ENCODE measurements around the gene PGLYRP2. TPM values are rescaled to one million over a fixed set of nuclear protein-coding genes. Genes with fewer than 3 reads are reported as not detected.
"Not testable (repeated sequence)": the region's sequence is repeated elsewhere in the genome, so short reads cannot be mapped to it uniquely, and the experiment has no call there.

The PGLYRP2 gene
- total and polyA plus RNA-seq, 2 donors (not counting 3 experiments of a cell fraction or from before 2014, with no cell fraction given): 0.03 to 0.18 TPM

DNA sequence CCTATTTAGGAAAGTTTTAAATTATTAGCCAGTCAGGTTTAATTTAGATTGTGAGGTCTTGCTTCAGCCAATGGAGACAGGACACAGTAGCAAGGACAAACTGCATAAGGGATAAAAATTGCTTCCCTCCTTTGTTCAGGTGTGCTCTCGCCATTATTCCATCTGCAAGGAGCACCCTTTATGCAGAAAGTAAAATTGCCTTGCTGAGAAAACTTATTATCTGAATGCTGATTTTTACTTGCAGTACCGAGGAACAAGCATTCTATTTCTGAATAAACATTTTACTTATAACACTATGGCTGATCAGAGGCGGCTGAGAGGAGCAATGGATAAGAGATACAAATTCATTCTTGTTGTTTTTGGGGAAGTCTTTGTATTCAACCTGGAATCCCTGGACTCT is 37.1 kb upstream of the PGLYRP2 start:
- dilution Hi-C loops (cut with MboI; ENCODE audit: extremely low pct_ligation_motif_present, low sequenced_read_pairs): no loop called here
- CTCF ChIA-PET: no interaction called here

DNA sequence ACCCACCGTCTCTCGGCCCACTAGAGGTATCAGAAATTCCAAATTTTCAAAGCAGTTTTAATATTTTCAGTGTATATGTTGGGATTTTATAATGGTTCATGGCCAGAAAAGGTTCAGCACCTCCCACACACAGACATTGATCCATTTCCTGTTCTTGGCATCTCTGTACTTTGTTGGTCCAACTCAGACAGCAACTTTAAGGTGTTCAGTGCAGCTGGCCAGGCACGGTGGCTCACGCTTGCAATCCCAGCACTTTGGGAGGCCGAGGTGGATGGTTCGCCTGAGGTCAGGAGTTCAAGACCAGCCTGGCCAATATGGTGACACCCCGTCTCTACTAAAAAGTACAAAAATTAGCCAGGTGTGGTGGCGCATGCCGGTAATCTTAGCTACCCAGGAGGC is 35.9 kb upstream of the PGLYRP2 start:
- H3K4me1 ChIP-seq (ENCODE audit: control insufficient read depth, extremely low read depth, insufficient read depth, low read length); dilution Hi-C loops (cut with MboI; ENCODE audit: extremely low pct_ligation_motif_present, low sequenced_read_pairs); H3K4me2 ChIP-seq (ENCODE audit: insufficient read depth, low read length); H3K4me3 ChIP-seq (replicated peaks in 1 of 3; ENCODE audit: insufficient read depth in 1 of 3, low read depth in 1 of 3, low read length in 3 of 3); POLR2A ChIA-PET; FAIRE-seq; intact Hi-C loops (cut with micrococcal nuclease); H3K27me3 ChIP-seq (ENCODE audit: control insufficient read depth in 2 of 2, insufficient read depth in 2 of 2, low read length in 2 of 2); BruUV-seq (replicated peaks); CTCF ChIA-PET; H2AFZ ChIP-seq (ENCODE audit: low read depth, low read length); H4K20me1 ChIP-seq (replicated peaks; ENCODE audit: control insufficient read depth, extremely low read depth, insufficient read depth, low read length); H3K79me2 ChIP-seq (ENCODE audit: control insufficient read depth, insufficient read depth, low read length); H3K9me3 ChIP-seq (replicated peaks; ENCODE audit: control insufficient read depth, insufficient read depth, low read length); DNase-seq (ENCODE audit: low read depth, low spot score); H3K36me3 ChIP-seq (ENCODE audit: control insufficient read depth in 2 of 2, extremely low read depth in 1 of 2, insufficient read depth in 2 of 2, low read length in 2 of 2); H3K9me1 ChIP-seq (replicated peaks; ENCODE audit: control insufficient read depth, extremely low read depth, insufficient read depth, low read length); H3K9ac ChIP-seq (replicated peaks; ENCODE audit: extremely low read depth, insufficient read depth, low read length); H3K27ac ChIP-seq (ENCODE audit: insufficient read depth, low read depth, low read length): not testable (repeated sequence)

More for the DNA sequence above, 37.1 kb upstream of the PGLYRP2 start:
- POLR2A ChIA-PET: no interaction called here
- DNase-seq (ENCODE audit: low read depth, low spot score) (no peak), FAIRE-seq (no peak)
- H3K27me3 ChIP-seq (ENCODE audit: control insufficient read depth in 2 of 2, insufficient read depth in 2 of 2, low read length in 2 of 2): no peaks in the 10 kb centered on the region
- no peaks in the 10 kb centered on the region for H3K9me3 ChIP-seq (replicated peaks; ENCODE audit: control insufficient read depth, insufficient read depth, low read length)
- no peak overlapping the region for H2AFZ ChIP-seq (ENCODE audit: low read depth, low read length)
- H3K9me1 ChIP-seq (replicated peaks; ENCODE audit: control insufficient read depth, extremely low read depth, insufficient read depth, low read length): no peaks in the 10 kb centered on the region
- no TSS peak for BruUV-seq (replicated peaks)
- no peak for TF ChIP-seq MYC (IDR thresholded peaks at IDR 0.05; ENCODE audit: low read depth, low read length)
- TF ChIP-seq GATA2 (IDR thresholded peaks at IDR 0.05; ENCODE audit: insufficient read depth, insufficient read length, low read depth, low read length): no peak
- TF ChIP-seq, protein P1, sequence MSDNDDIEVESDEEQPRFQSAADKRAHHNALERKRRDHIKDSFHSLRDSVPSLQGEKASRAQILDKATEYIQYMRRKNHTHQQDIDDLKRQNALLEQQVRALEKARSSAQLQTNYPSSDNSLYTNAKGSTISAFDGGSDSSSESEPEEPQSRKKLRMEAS (IDR thresholded peaks at IDR 0.05; ENCODE audit: insufficient read depth, insufficient read length): no peak
- TF ChIP-seq POLR2AphosphoS5 (IDR thresholded peaks at IDR 0.05; ENCODE audit: insufficient read depth, low read depth, low read length): no peak
- no peak for TF ChIP-seq FOS (IDR thresholded peaks at IDR 0.05; ENCODE audit: borderline replicate concordance, insufficient read depth, low read length)
- TF ChIP-seq EZH2 (IDR thresholded peaks at IDR 0.05; ENCODE audit: borderline replicate concordance, low read depth, low read length, severe bottlenecking): no peak
- no peak for TF ChIP-seq JUN (IDR thresholded peaks at IDR 0.05; ENCODE audit: borderline replicate concordance, insufficient read depth, insufficient read length, low read depth)
- TF ChIP-seq, protein P2, sequence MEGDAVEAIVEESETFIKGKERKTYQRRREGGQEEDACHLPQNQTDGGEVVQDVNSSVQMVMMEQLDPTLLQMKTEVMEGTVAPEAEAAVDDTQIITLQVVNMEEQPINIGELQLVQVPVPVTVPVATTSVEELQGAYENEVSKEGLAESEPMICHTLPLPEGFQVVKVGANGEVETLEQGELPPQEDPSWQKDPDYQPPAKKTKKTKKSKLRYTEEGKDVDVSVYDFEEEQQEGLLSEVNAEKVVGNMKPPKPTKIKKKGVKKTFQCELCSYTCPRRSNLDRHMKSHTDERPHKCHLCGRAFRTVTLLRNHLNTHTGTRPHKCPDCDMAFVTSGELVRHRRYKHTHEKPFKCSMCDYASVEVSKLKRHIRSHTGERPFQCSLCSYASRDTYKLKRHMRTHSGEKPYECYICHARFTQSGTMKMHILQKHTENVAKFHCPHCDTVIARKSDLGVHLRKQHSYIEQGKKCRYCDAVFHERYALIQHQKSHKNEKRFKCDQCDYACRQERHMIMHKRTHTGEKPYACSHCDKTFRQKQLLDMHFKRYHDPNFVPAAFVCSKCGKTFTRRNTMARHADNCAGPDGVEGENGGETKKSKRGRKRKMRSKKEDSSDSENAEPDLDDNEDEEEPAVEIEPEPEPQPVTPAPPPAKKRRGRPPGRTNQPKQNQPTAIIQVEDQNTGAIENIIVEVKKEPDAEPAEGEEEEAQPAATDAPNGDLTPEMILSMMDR (IDR thresholded peaks at IDR 0.05; ENCODE audit: extremely low read depth in 1 of 2, insufficient read depth in 1 of 2, low read depth in 1 of 2, low read length in 2 of 2): no peak
- no peak for TF ChIP-seq POLR2A (IDR thresholded peaks at IDR 0.05; ENCODE audit: low read depth, low read length)
- H3K36me3 ChIP-seq (ENCODE audit: control insufficient read depth in 2 of 2, extremely low read depth in 1 of 2, insufficient read depth in 2 of 2, low read length in 2 of 2): no peaks in the 10 kb centered on the region
- no peaks in the 10 kb centered on the region for H3K79me2 ChIP-seq (ENCODE audit: control insufficient read depth, insufficient read depth, low read length)
- H3K27ac ChIP-seq (ENCODE audit: insufficient read depth, low read depth, low read length): no peak overlapping the region
- no peaks in the 10 kb centered on the region for H3K4me1 ChIP-seq (ENCODE audit: control insufficient read depth, extremely low read depth, insufficient read depth, low read length)
- H3K4me3 ChIP-seq (replicated peaks in 1 of 3; ENCODE audit: insufficient read depth in 1 of 3, low read depth in 1 of 3, low read length in 3 of 3): no peak overlapping the region
- no peaks in the 10 kb centered on the region for H4K20me1 ChIP-seq (replicated peaks; ENCODE audit: control insufficient read depth, extremely low read depth, insufficient read depth, low read length)
- no peak overlapping the region for H3K9ac ChIP-seq (replicated peaks; ENCODE audit: extremely low read depth, insufficient read depth, low read length)
- no peak overlapping the region for H3K4me2 ChIP-seq (ENCODE audit: insufficient read depth, low read length)
- intact Hi-C loops (cut with micrococcal nuclease): no loop called here
